Left hindlimb (tissue), 1 donor: ENCODE results near the gene FOXF2.

Experiments used
- DNase-seq: peaks from one replicate; pipeline ENCODE4 v3.0.0-alpha.2; 2018

Gene FOXF2

GRCh38 chr6:1379017-1379787 is 10.2 kb upstream of the FOXF2 start:
- no peak for DNase-seq

- DNase-seq, result no peak
Measured at GRCh38 chr6:1379788-1380147, 9.6 kb upstream of the FOXF2 start.

GRCh38 chr6:1380625-1381427 is 8.6 kb upstream of the FOXF2 start:
- no peak for DNase-seq

- no peak for DNase-seq
Measured at GRCh38 chr6:1381481-1382330, 7.7 kb upstream of the FOXF2 start.

GRCh38 chr6:1382331-1382882 is 7.0 kb upstream of the FOXF2 start:
- DNase-seq, result no peak

- no peak for DNase-seq
Measured at GRCh38 chr6:1382883-1383728, 6.3 kb upstream of the FOXF2 start.

- no peak for DNase-seq
Measured at GRCh38 chr6:1383729-1384548, 5.4 kb upstream of the FOXF2 start.

- no peak for DNase-seq
Measured at GRCh38 chr6:1384549-1385128, 4.7 kb upstream of the FOXF2 start.

- no peak for DNase-seq
Measured at GRCh38 chr6:1385129-1386037, 4.0 kb upstream of the FOXF2 start.

GRCh38 chr6:1386038-1386709 is 3.2 kb upstream of the FOXF2 start:
- no peak for DNase-seq

GRCh38 chr6:1387538-1387875 is 1.9 kb upstream of the FOXF2 start:
- no peak for DNase-seq

- DNase-seq, result no peak
Measured at GRCh38 chr6:1387876-1388629, 1.3 kb upstream of the FOXF2 start.

GRCh38 chr6:1388630-1389368 is 577 bp upstream of the FOXF2 start:
- no peak for DNase-seq

GRCh38 chr6:1390133-1390945 is 963 bp downstream of the FOXF2 start:
- no peak for DNase-seq

GRCh38 chr6:1390946-1391799 is 1.8 kb downstream of the FOXF2 start:
- no peak for DNase-seq

GRCh38 chr6:1391800-1392309 is 2.5 kb downstream of the FOXF2 start:
- DNase-seq, result no peak
